Prostate gland (tissue), 2 donors: ENCODE measurements around the gene ZNF136. TPM values are rescaled to one million over a fixed set of nuclear protein-coding genes. Genes with fewer than 3 reads are reported as not detected.
A peak's percentile ranks its signal among the peaks of the same experiment; 100 is the strongest.

Source experiments
- DNase-seq: peaks from one replicate; pipeline ENCODE4 v3.0.0-alpha.2; 2019; ENCODE audit warnings: low spot score
- H3K27ac ChIP-seq, 2 donors: fragments of 200-600 bp; sonication (generic); 2 replicates each; pipeline ENCODE4 v1.5.1; 2017 to 2019
- H3K27me3 ChIP-seq: fragments of 200-600 bp; sonication (generic); replicated peaks from 2 replicates; pipeline ENCODE4 v1.5.1; 2019; ENCODE audit not compliant: insufficient read depth
- H3K36me3 ChIP-seq, 2 donors: fragments of 200-600 bp; sonication (generic); 1 replicate in 1 of 2; 2 replicates in 1 of 2; pipeline versions ENCODE4 v1.5.1 to v1.8.1; 2017 to 2019
- H3K4me1 ChIP-seq: fragments of 200-600 bp; sonication (generic); replicated peaks from 2 replicates; pipeline ENCODE4 v1.5.1; 2019
- H3K4me3 ChIP-seq, 2 donors: fragments of 200-600 bp; sonication (generic); 2 replicates each; pipeline ENCODE4 v1.5.1; 2017 to 2019
- H3K9me3 ChIP-seq: fragments of 200-600 bp; sonication (generic); 2 replicates; pipeline ENCODE4 v1.5.1; 2017
- POLR2A ChIP-seq: fragments of 450-650 bp; IDR thresholded peaks from one replicate; pipeline ENCODE4 v1.6.1; 2016; ENCODE audit warnings: antibody characterized with exemption, mild to moderate bottlenecking
- POLR2AphosphoS5 ChIP-seq: sonication (generic); formaldehyde crosslinking; IDR thresholded peaks from one replicate; pipeline ENCODE4 v1.6.1; 2017; ENCODE audit warnings: antibody characterized with exemption
- WGBS: methylation state at CpG from one replicate; pipeline ENCODE4 v1.1.5; 2018; 5-methylcytosine and 5-hydroxymethylcytosine counted together
- intact Hi-C: fragments of 100-400 bp; cut with DNase I; formaldehyde crosslinking; loops from one replicate; pipeline ENCODE4 v1.14.2; 2022
- total RNA-seq, 2 donors: library from RNA; depleted of rRNA; stranded (reverse); fragments of >200 nt; gene quantifications; one replicate each; pipeline ENCODE4 v1.1.0, GENCODE V29; 2016
- TF ChIP-seq, protein P1 (sequence below), 4 experiments: fragments of 200-600 bp in 2 of 4; fragments of 450-650 bp in 2 of 4; sonication (generic) in 2 of 4; IDR thresholded peaks; 1 replicate in 3 of 4; 2 replicates in 1 of 4; pipeline ENCODE4 v1.5.1; 2016 to 2019; ENCODE audit warnings: antibody characterized with exemption in 4 of 4, mild to moderate bottlenecking in 2 of 4, moderate library complexity in 2 of 4

ZNF136 gene
- total RNA-seq, 2 donors from 2014 or later, result 11.9 to 14.9 TPM

DNA sequence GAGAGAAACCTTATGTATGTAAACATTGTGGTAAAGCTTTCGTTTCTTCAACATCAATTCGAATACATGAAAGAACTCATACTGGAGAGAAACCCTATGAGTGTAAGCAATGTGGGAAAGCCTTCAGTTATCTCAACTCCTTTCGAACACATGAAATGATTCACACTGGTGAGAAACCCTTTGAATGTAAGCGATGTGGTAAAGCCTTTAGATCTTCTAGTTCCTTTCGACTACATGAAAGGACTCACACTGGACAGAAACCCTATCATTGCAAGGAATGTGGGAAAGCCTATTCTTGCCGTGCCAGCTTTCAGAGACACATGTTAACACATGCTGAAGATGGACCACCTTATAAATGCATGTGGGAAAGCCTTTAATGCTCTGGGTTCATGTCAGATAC lies 24.7 kb downstream of the ZNF136 start:
- Histone ChIP-seq H3K27me3 (no peaks in the 10 kb centered on the region), H3K9me3 (no peaks in the 10 kb centered on the region), H3K27ac (no peak overlapping the region), H3K4me1 (no peaks in the 10 kb centered on the region), H3K4me3 (no peak overlapping the region), H3K36me3 (peaks cover 5 to 13% of the 10 kb centered on the region in 2 donors)
- intact Hi-C loops, result no loop called here
- DNase-seq, result no peak
- TF ChIP-seq POLR2AphosphoS5, result no peak
- TF ChIP-seq, protein P1, sequence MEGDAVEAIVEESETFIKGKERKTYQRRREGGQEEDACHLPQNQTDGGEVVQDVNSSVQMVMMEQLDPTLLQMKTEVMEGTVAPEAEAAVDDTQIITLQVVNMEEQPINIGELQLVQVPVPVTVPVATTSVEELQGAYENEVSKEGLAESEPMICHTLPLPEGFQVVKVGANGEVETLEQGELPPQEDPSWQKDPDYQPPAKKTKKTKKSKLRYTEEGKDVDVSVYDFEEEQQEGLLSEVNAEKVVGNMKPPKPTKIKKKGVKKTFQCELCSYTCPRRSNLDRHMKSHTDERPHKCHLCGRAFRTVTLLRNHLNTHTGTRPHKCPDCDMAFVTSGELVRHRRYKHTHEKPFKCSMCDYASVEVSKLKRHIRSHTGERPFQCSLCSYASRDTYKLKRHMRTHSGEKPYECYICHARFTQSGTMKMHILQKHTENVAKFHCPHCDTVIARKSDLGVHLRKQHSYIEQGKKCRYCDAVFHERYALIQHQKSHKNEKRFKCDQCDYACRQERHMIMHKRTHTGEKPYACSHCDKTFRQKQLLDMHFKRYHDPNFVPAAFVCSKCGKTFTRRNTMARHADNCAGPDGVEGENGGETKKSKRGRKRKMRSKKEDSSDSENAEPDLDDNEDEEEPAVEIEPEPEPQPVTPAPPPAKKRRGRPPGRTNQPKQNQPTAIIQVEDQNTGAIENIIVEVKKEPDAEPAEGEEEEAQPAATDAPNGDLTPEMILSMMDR (IDR thresholded peaks at IDR 0.05), result no peak
- TF ChIP-seq POLR2A, result no peak
- 98% methylated on average over 6 of the region's 6 CpGs for WGBS

DNA sequence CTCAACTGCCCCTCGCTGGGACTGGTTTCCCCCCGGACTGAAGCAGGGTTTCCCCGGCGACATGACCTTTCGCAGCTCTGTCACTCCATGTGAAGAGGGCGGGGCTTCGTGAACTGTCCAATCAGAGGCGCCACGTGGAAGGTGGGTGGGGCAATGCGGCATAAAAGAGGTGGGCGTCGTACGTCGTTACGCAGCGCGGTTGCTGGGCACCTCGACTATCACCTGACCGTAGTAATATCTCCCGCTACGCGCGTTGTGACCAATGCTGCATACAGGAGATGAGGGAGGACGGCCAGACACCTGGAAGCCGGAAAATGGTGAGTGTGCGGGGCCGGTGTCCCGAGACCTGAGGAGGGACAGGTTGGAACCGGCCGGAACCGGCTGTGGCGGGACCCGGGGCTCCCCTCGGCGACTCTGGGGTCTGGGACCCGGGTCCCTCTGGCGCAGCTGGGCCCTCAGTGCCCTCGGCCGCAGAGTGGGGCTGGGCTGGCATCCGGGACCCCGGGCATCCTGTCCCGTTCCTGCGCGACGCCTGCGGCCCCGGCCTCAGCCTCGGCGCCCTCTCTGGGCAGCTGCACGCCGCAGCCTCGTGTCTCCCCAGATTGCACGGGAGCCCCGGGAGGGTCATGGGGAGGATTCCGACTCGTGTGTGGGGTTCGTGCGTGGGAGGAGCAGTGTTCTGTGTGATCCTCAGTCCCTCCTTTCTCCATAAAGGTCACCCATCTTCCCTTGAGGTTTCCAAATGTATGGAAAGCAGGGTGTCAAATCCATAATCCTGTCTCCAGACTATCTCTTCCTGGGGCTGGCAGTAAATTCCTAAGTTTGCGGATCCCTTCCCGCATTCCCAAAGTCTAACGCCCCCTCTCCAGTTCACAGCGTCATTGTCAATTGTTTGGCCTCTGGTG lies 32.2 kb downstream of the ZNF136 start:
- no peaks in the 10 kb centered on the region for H3K27me3 ChIP-seq
- no peaks in the 10 kb centered on the region for H3K4me1 ChIP-seq
- TF ChIP-seq POLR2A (peak; percentile 80), POLR2AphosphoS5 (peak; percentile 94)
- TF ChIP-seq, protein P1 (IDR thresholded peaks at IDR 0.05), result peak in 1 of 4 experiments; percentile 6
- peak overlapping the region; percentile 62 to 91 for H3K4me3 ChIP-seq
- H3K9me3 ChIP-seq, result no peaks in the 10 kb centered on the region
- intact Hi-C loops, result no loop called here
- H3K36me3 ChIP-seq, result no peaks in the 10 kb centered on the region
- WGBS, result under 1% methylated on average over 47 of the region's 62 CpGs
- DNase-seq, result peak; percentile 90
- H3K27ac ChIP-seq, result peak overlapping the region; percentile 85 to 90

DNA sequence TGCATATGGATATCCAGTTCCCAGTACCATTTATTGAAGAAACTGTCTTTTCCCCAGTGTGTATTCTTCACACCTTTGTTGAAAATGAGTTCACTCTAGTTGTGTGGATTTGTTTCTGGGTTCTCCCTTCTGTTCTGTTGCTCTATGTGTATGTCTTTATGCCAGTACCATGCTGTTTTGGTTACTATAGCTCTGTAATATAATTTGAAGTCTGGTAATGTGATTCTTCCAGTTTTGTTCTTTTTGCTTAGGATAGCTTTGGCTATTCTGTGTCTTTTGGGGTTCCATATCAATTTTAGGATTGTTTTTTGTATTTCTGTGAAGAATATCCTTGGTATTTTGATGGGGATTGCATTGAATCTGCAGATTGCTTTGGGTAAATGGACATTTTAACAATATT lies 35.2 kb downstream of the ZNF136 start:
- intact Hi-C loops, result no loop called here
- Histone ChIP-seq H3K27me3 (no peaks in the 10 kb centered on the region), H3K36me3 (no peaks in the 10 kb centered on the region), H3K27ac (no peak overlapping the region), H3K4me1 (no peaks in the 10 kb centered on the region), H3K4me3 (no peak overlapping the region), H3K9me3 (no peaks in the 10 kb centered on the region)
- TF ChIP-seq POLR2AphosphoS5 (no peak), POLR2A (no peak)
- TF ChIP-seq, protein P1 (IDR thresholded peaks at IDR 0.05), result no peak
- no peak for DNase-seq

DNA sequence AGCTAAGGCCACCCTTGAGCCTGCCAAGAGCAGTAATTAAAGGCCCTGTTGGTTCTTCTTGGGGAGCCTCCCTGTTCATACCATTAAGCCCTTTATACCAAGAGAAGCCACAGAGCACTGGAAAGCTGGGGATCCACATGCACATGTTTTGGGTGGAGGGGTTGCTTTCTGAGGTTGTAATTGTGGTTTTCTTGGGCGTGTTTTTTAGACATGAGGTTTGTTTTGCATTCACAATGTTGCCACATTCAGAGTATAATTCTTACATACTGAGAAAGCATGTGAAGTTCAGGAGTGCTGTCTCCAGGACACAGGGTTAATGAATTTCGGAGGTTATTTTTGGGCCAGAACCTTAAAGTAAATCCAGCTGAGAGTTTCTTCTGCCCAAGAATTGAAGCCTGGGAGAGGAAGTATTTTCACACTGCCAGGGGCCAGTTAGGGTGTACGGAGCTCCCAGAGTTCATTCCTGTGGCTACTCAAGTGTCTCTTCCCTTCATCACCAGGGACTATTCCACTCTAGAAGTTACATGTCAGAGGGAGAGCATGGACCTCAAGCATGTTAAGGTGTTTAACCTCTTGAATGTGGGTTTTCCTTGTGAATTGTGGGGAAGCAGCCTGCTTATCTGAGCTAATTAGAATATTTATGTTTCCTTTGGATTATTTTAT lies 37.0 kb downstream of the ZNF136 start:
- WGBS, result 83% methylated on average over 3 of the region's 3 CpGs
- H3K27ac ChIP-seq, result no peak overlapping the region

More for the DNA sequence above, 37.0 kb downstream of the ZNF136 start:
- DNase-seq, result no peak
- intact Hi-C loops, result no loop called here
- Histone ChIP-seq H3K36me3 (no peaks in the 10 kb centered on the region), H3K27me3 (no peaks in the 10 kb centered on the region), H3K9me3 (no peaks in the 10 kb centered on the region), H3K4me1 (no peaks in the 10 kb centered on the region), H3K4me3 (no peak overlapping the region)
- TF ChIP-seq POLR2A, result no peak
- TF ChIP-seq, protein P1 (IDR thresholded peaks at IDR 0.05), result no peak
- no peak for TF ChIP-seq POLR2AphosphoS5
